Limb (tissue), 2 donors: ENCODE results near the gene TESK2.
"Not testable (repeated sequence)": the region's sequence is repeated elsewhere in the genome, so short reads cannot be mapped to it uniquely, and the experiment has no call there.

Experiments
- DNase-seq, 2 donors: peaks; one replicate each; pipeline ENCODE4 v3.0.0-alpha.2; 2016; ENCODE audit errors: extremely low spot score in 2 of 2

The TESK2 gene

GRCh38 chr1:45510036-45510971 lies 19.3 kb upstream of the TESK2 start:
- no peak for DNase-seq

- no peak for DNase-seq
Measured at GRCh38 chr1:45508295-45509151, 17.6 kb upstream of the TESK2 start.

GRCh38 chr1:45507893-45508292 lies 16.9 kb upstream of the TESK2 start:
- no peak for DNase-seq

- DNase-seq: no peak
Measured at GRCh38 chr1:45507195-45507594, 16.2 kb upstream of the TESK2 start.

DNA sequence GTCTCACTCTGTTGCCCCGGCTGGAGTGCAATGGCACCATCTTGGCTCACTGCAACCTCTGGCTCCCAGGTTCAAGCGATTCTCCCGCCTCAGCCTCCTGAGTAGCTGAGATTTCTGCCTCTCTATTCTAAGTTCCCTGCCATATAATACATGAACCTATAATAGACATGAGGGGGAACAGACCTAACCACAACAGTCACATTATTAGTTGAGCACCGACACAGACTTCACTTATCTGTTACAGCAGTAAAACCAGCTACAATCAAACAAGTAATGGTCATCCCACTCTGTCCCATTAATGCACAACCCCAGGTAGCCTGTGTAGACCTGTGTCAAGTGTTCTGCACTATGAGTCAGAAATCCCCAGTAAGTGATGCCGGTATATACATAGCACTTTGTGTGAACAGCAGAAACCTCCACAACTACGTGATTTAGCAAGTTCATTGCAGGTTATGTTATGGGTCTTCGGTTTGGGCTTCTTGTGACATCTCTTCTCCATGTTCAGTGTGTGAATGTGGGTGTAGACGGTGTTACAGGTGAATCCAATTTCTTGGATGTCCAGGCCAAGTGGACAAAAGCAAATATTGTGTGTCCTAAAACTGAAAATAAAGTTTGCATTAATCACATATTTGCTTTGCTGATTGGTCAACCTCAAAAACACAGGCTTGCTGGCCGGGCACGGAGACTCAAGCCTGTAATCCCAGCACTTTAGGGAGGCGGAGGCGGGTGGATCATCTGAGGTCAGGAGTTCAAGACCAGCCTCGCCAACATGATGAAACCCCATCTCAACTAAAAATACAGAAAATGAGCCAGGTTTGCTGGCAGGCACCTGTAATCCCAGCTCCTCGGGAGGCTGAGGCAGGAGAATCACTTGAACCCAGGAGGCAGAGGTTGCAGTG lies 12.7 kb upstream of the TESK2 start:
- DNase-seq: no peak

DNA sequence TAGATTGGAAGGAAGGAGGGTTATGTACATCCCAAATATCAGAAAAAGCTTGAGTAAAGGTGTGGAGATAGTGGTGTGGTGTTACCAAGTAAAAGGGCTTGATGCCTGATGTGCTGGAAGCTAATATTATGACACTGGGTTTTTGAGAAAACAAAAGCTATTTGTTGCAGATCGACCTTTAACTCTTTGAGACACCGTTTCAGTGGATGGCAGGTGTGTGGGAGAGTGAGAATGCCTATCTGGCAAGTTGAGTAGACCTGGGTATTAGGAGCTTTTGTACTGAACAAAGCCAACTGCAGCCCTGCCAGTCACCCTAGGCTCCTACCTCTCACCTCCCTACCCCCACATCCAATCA lies 10.5 kb upstream of the TESK2 start:
- no peak for DNase-seq

- DNase-seq: no peak
Measured at GRCh38 chr1:45499415-45499769, 8.4 kb upstream of the TESK2 start.

DNA sequence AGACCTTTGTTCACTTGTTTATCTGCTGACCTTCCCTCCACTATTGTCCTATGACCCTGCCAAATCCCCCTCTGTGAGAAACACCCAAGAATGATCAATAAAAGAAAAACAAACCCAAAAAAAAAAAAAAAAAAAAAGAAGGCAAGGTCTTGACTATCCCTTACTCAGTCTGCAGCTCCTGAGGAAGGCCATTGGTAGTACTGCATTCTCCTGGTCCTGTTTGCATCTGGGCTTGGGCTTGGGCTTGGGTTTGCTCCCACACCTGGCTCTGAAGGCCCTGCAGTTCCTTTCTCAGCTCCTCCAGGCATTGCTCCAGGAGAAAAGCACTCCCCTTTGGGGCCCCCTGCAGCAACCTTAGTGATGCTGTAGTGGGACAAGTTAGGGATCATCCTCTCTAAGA lies 7.3 kb upstream of the TESK2 start:
- DNase-seq: no peak

GRCh38 chr1:45493116-45493697 lies 2.2 kb upstream of the TESK2 start:
- peak; percentile 34 to 44 for DNase-seq

GRCh38 chr1:45492691-45493090 lies 1.7 kb upstream of the TESK2 start:
- no peak for DNase-seq

DNA sequence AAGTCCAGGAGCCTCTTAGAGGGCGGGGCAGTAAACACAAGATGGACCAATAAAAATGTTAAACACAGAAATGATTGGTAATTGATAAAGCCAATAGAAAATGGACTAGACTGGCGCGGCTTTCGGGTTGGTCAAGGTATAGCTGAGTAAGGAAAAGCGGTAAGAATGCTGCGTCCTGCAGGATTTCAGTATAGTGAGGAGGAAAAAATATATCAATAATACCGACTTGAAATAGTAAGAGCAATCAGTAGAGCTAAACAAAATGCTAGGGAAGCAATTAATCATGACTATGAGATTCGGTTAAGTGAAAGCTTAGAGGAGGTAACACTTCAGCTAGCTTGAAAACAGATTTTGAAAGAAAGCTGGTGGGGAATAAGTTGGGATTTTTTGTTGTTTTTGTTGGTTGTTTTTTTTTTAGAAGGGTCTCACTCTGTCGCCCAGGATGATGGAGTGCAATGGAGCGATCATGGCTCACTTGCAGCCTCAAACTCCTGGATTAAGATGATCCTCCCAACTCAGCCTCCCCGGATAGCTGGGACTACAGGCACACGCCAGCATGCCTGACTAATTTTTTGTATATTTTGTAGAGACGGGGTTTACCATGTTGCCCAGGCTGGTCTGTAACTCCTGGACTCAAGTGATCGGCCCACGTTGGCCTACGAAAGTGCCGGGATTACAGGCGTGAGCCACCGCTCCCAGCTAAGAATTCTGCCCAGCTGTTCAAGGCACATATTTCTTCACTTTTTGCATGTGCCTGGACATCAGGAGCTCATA lies 711 bp upstream of the TESK2 start:
- no peak for DNase-seq

- no peak for DNase-seq
Measured at GRCh38 chr1:45490121-45490625, 790 bp downstream of the TESK2 start.

DNA sequence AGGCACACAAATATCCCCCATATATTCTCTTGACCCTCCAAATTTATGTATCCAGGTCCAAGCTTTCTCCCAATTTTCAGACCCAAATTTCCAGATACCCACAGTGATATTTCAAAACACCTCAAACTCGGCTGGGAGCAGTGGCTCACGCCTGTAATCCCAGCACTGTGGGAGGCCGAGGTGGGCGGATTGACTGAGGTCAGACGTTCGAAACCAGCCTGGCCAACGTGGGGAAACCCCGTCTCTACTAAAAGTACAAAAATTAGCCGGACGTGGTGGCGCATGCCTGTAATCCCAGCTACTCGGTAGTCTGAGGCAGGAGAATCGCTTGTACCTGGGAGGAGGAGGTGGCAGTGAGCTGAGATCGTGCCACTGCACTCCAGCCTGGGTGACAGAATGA lies 1.6 kb downstream of the TESK2 start:
- DNase-seq: not testable (repeated sequence)

GRCh38 chr1:45488666-45489377 lies 2.1 kb downstream of the TESK2 start:
- no peak for DNase-seq

GRCh38 chr1:45485949-45486348 lies 5.0 kb downstream of the TESK2 start:
- no peak for DNase-seq

DNA sequence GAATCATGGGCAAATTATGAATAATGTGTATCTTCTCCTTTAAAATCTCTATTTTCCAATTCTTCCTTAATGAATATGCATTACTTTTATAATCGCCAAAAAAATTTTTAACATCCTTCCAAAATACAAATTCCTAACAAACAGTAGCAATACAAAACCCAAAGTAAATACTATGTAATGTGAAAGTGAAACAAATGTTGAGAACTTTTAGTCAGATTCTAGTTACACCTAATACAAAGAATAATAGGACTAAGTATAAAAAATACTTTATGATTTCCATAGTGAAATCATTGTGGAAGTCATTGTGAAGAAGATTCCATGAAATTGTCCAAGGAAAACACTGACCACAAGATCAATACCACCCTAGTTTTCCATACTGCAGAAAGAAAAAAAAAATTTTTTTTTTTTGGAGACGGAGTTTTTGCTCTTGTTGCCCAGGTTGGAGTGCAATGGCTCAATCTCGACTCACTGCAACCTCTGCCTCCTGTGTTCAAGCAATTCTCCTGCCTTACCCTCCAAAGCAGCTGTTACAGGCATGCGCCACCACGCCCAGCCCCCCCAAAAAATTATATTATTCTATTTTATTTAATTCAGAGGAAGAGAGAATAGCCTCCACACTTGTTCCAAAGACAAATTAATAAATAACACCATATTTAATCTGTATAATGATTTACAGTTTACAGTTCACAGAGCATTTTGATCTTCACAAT lies 11.8 kb downstream of the TESK2 start:
- DNase-seq: no peak

GRCh38 chr1:45478121-45478814 lies 12.7 kb downstream of the TESK2 start:
- DNase-seq: no peak

- DNase-seq: no peak
Measured at GRCh38 chr1:45477646-45478045, 13.3 kb downstream of the TESK2 start.
